HG02642 (cell line): ENCODE results near the gene CHD9NB.
"Not testable (repeated sequence)": the region's sequence is repeated elsewhere in the genome, so short reads cannot be mapped to it uniquely, and the experiment has no call there.

Experiments used
- ATAC-seq: cut with Tn5 transposase; IDR thresholded peaks from one replicate; pipeline ENCODE4 v1.9.1; 2021; ENCODE audit warnings: mild to moderate bottlenecking; ENCODE audit not compliant: unreplicated experiment, poor library complexity

The CHD9NB gene

GRCh38 chr16:53059672-53060071, 7.0 kb upstream of the CHD9NB start:
- no peak for ATAC-seq

- no peak for ATAC-seq
Measured at GRCh38 chr16:53058882-53059281, 6.2 kb upstream of the CHD9NB start.

- ATAC-seq: no peak
Measured at GRCh38 chr16:53058441-53058840, 5.7 kb upstream of the CHD9NB start.

GRCh38 chr16:53057658-53058057, 5.0 kb upstream of the CHD9NB start:
- no peak for ATAC-seq

GRCh38 chr16:53056392-53056881, 3.7 kb upstream of the CHD9NB start:
- no peak for ATAC-seq

- ATAC-seq: no peak
Measured at GRCh38 chr16:53055541-53056391, 3.1 kb upstream of the CHD9NB start.

- ATAC-seq: peak; percentile 89
Measured at GRCh38 chr16:53054670-53055485, 2.2 kb upstream of the CHD9NB start, which contains the start of gene CHD9. CHD9 (plus strand) TSS chr16:53054991; CDS start chr16:53156090, 101,099 bp downstream.

- peak; percentile 34 for ATAC-seq
Measured at GRCh38 chr16:53053967-53054669, 1.4 kb upstream of the CHD9NB start.

- ATAC-seq: not testable (repeated sequence)
Measured at GRCh38 chr16:53051255-53051654, 1.4 kb downstream of the CHD9NB start.

GRCh38 chr16:53048139-53048915, 4.4 kb downstream of the CHD9NB start:
- ATAC-seq: no peak

GRCh38 chr16:53047515-53047914, 5.2 kb downstream of the CHD9NB start:
- not testable (repeated sequence) for ATAC-seq

- no peak for ATAC-seq
Measured at GRCh38 chr16:53045341-53046220, 7.1 kb downstream of the CHD9NB start.

GRCh38 chr16:53043986-53044601, 8.6 kb downstream of the CHD9NB start:
- ATAC-seq: no peak

- no peak for ATAC-seq
Measured at GRCh38 chr16:53043428-53043831, 9.3 kb downstream of the CHD9NB start.

- ATAC-seq: no peak
Measured at GRCh38 chr16:53042235-53042701, 10.4 kb downstream of the CHD9NB start.

GRCh38 chr16:53041320-53042051, 11.2 kb downstream of the CHD9NB start:
- ATAC-seq: peak; percentile 64

- ATAC-seq: no peak
Measured at GRCh38 chr16:53040788-53041187, 11.9 kb downstream of the CHD9NB start.
